Stimulated activated CD8-positive, alpha-beta memory T cell treated with anti-CD3 and anti-CD28 coated beads, Interleukin-4, amount 100 ng/mL, for 48 hours (primary cell): ENCODE measurements around the gene SLC25A45.

Experiments used
- DNase-seq: peaks from one replicate; pipeline ENCODE4 v3.0.0-alpha.2; 2020

SLC25A45 gene, protein sequence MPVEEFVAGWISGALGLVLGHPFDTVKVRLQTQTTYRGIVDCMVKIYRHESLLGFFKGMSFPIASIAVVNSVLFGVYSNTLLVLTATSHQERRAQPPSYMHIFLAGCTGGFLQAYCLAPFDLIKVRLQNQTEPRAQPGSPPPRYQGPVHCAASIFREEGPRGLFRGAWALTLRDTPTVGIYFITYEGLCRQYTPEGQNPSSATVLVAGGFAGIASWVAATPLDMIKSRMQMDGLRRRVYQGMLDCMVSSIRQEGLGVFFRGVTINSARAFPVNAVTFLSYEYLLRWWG

GRCh38 chr11:65382033-65382803, at the start of gene SLC25A45:
SLC25A45 (minus strand) TSS chr11:65382646; CDS start chr11:65381951, 695 bp downstream.
- DNase-seq: peak; percentile 93

- no peak for DNase-seq
Observed at GRCh38 chr11:65431451-65432099, 49.1 kb upstream of the SLC25A45 start.

DNA sequence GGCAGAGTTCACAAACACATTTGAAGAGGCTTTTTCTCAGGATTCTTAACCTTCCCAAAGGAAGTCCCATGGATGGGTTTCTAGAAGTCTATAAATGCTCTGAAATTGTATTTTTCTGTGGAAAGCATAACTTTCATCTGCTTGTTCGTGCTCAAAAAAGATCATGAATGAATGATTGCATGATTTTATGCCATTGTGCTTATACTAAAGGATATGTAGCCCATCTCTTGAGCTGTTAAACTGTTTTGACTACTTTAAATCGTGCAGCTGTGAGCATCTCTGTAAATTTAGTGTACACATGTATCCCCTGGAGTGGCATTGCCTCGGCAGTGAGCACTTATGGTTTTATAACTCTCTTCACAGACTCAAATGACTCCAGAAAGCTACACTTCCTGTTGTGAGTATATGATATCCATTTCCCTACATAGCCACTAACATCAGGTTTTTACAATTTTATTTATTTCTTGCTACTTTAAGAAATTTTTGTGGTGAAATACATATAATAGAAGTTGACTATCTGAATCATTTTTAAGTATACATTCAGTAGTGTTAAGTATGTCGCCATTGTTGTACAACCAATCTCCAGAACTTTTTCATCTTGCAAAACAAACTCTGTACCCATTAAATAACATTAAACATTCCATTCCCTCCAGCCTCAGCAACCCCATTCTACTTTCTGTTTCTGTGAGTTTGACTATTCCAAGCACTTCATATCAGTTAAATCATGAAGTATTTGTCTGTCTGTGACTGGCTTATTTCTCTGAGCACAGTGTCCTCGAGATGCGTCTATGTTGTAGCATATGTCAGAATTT, 48.2 kb upstream of the SLC25A45 start:
- DNase-seq: no peak

DNA sequence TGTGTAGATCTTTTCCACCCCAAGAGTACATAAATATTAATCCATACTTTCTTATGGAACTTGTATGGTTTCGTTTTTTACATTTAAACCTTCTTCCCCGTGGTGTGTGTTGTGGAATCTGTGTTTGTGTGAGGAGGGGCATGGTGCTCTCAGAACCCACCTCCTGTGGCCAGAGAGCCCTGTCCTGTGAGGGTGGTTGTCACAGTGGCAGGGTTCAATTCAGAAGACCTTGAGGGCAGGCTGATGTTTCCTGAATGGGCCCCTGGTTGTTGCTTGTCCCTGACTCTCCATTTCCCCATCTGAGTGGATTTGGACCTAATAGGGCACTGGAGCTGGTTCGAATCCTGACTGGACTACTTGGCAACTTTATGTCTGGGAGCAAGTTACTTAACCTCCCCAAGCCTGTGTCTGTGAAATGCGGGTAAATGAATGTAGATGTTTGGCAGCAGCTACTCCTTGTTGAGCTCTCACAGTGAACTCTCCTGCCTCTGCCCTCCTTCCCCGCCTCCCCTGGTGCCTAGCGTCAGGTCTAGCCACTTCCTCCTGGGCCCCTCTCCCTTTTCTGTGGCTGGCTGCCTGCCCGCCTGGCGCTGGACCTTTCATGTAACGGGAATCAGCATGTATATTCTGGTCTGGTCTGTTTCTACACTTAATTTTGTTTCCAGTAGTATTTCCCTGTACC, 47.4 kb upstream of the SLC25A45 start:
- DNase-seq: peak; percentile 67

DNA sequence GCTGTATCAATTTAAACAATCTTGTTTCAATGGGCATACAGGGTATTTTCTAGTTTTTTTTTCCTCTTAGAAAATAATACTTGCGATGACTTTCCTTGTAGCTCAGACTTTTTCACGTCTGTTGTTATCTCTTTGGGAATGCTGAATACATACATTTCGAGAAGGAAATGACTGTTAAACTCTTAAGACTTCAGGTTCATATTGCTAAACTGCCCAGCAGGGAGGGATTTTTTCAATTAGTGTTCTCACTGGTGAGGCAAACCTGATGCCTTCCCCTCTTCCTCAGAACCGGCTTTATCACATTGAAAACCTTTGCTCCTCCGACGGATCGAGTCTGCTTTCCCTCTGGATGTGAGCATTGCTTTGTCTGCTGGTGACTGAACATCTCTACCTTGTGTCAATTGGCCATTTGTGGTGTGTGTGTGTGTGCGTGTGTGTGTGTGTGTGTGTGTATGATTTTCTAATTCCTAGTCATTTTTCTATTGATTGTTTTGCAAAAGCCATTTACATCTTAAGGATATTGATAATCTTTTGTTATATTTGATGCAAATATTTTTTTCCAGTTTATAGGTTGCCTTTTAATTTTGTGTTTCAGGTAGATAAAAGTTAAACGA, 46.7 kb upstream of the SLC25A45 start:
- no peak for DNase-seq

- DNase-seq: no peak
Observed at GRCh38 chr11:65428578-65429067, 46.2 kb upstream of the SLC25A45 start.

- peak; percentile 68 for DNase-seq
Observed at GRCh38 chr11:65427691-65428577, 45.5 kb upstream of the SLC25A45 start.

DNA sequence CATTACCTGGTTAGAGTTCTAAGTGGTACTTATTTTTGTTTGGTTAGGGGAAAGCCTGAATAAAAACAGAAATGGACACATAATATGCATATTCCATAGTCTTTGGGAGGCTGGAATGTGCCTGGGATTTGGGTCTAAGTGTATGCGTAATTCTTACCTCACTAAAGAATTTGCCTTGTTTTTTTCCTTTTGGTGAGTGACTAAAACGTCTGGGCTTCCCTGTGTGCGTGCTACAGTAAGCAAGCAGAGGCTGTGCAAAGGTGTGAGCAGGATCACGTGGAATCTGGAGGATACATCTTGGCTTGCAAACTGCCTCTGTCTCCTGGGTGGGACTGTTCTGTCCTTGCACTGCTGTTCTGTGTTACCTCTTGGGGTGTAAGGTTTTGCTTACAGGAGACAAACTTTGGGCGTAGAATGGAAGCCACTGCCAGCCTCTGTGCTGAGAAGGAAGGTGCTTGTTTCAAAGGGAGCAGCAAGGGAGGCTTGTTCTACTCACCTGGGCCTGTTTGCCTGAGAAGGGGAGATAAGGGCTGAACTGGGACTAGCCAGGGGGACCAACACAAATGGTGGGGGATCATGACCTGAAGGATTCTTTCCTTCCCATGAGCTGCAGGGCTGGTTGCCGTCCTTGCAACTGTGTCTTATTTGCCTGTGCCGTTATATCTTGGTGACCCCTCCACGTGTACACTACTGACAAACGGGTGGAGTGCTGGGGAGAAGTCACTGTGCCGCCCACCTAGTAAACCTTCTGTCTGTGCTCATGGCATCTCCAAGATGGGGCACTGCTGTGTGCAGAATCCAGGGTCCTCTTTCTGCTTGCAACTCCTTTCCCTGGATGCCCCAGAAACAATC, 44.6 kb upstream of the SLC25A45 start:
- DNase-seq: peak; percentile 66

DNA sequence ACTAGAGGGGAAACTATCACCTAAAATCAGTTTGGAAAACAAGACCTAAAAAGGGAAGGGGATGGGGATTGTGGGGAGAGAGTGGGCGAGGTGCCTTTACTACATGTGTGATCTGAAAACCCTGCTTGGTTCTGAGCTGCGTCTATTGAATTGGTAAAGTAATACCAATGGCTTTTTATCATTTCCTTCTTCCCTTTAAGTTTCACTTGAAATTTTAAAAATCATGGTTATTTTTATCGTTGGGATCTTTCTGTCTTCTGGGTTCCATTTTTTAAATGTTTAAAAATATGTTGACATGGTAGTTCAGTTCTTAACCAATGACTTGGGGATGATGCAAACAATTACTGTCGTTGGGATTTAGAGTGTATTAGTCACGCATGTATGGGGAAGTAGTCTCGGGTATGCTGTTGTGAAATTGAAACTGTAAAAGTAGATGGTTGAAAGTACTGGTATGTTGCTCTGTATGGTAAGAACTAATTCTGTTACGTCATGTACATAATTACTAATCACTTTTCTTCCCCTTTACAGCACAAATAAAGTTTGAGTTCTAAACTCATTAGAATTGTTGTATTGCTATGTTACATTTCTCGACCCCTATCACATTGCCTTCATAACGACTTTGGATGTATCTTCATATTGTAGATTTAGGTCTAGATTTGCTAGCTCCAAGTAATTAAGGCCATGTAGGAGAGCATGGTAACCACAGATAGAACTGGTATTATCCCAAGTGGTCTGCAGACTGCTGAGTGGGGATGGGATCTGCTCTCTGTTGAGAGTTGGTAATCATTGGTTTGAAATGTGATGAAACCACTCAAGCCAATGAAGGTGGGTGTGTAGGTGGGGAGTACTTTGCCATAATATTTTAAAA, 43.8 kb upstream of the SLC25A45 start:
- DNase-seq: no peak

GRCh38 chr11:65425105-65425970, 42.9 kb upstream of the SLC25A45 start:
- DNase-seq: peak; percentile 82

- DNase-seq: peak; percentile 84
Observed at GRCh38 chr11:65424205-65425104, 42.0 kb upstream of the SLC25A45 start.

DNA sequence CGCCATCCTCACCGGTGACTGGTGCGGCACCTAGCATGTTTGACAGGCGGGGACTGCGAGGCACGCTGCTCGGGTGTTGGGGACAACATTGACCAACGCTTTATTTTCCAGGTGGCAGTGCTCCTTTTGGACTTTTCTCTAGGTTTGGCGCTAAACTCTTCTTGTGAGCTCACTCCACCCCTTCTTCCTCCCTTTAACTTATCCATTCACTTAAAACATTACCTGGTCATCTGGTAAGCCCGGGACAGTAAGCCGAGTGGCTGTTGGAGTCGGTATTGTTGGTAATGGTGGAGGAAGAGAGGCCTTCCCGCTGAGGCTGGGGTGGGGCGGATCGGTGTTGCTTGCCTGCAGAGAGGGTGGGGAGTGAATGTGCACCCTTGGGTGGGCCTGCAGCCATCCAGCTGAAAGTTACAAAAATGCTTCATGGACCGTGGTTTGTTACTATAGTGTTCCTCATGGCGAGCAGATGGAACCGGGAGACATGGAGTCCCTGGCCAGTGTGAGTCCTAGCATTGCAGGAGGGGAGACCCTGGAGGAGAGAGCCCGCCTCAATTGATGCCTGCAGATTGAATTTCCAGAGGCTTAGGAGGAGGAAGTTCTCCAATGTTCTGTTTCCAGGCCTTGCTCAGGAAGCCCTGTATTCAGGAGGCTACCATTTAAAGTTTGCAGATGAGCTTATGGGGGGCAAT, 41.2 kb upstream of the SLC25A45 start:
- peak; percentile 62 for DNase-seq

DNA sequence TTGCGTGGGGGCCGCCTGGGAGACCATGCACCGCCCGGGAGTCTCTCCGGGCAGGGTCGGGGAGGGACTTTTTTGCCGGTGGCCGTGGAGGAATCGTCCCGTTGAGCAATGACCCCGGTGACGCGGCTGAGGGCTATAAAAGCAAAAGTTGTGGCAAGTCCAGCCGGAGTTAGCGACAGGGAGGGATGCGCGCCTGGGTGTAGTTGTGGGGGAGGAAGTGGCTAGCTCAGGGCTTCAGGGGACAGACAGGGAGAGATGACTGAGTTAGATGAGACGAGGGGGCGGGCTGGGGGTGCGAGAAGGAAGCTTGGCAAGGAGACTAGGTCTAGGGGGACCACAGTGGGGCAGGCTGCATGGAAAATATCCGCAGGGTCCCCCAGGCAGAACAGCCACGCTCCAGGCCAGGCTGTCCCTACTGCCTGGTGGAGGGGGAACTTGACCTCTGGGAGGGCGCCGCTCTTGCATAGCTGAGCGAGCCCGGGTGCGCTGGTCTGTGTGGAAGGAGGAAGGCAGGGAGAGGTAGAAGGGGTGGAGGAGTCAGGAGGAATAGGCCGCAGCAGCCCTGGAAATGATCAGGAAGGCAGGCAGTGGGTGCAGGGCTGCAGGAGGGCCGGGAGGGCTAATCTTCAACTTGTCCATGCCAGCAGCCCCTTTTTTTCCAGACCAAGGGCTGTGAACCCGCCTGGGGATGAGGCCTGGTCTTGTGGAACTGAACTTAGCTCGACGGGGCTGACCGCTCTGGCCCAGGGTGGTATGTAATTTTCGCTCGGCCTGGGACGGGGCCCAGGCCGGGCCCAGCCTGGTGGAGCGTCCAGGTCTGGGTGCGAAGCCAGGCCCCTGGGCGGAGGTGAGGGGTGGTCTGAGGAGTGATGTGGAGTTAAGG, 40.4 kb upstream of the SLC25A45 start, which contains the start of gene NEAT1:
Gene NEAT1 (plus strand): TSS at position 166 of the 883 bp plus-strand sequence.
- DNase-seq: peak; percentile 98

GRCh38 chr11:65421794-65422632, 39.6 kb upstream of the SLC25A45 start:
- DNase-seq: peak; percentile 99
